Astrocyte (in vitro differentiated cells and primary cell): Measurements from ENCODE around the gene JPH3. TPM values are rescaled to one million over a fixed set of nuclear protein-coding genes. Genes with fewer than 3 reads are reported as not detected.
A peak's percentile ranks its signal among the peaks of the same experiment; 100 is the strongest.

ENCODE experiments used
- DNase-seq: peaks from one replicate; pipeline ENCODE4 v3.0.0-alpha.2; 2010; ENCODE audit warnings: low read depth
- FAIRE-seq: peaks from 2 replicates; lab custom pipeline; 2011; peaks lifted over from hg19 to GRCh38; lab: Jason Lieb, UNC
- H2AFZ ChIP-seq: 2 replicates; pipeline ENCODE4 v1.6.0; 2012; ENCODE audit warnings: low read depth, low read length, inconsistent platforms
- H3K27ac ChIP-seq: 2 replicates; pipeline ENCODE4 v1.5.1; 2011; ENCODE audit warnings: low read depth, low read length, inconsistent platforms
- H3K27me3 ChIP-seq: 2 replicates; pipeline ENCODE4 v1.6.0; 2011; ENCODE audit warnings: low read length, inconsistent platforms; ENCODE audit not compliant: insufficient read depth
- H3K36me3 ChIP-seq: 2 replicates; pipeline ENCODE4 v1.5.1; 2011; ENCODE audit warnings: low read length, inconsistent platforms; ENCODE audit not compliant: insufficient read depth
- H3K4me1 ChIP-seq: 2 replicates; pipeline ENCODE4 v1.5.1; 2011; ENCODE audit warnings: low read length, inconsistent platforms; ENCODE audit not compliant: insufficient read depth
- H3K4me2 ChIP-seq: 2 replicates; pipeline ENCODE4 v1.6.0; 2012; ENCODE audit warnings: low read length, inconsistent platforms
- H3K4me3 ChIP-seq: 2 replicates; pipeline ENCODE4 v1.5.1; 2011; ENCODE audit warnings: low read depth, mild to moderate bottlenecking, low read length, inconsistent platforms; ENCODE audit not compliant: insufficient read depth
- H3K79me2 ChIP-seq: 2 replicates; pipeline ENCODE4 v1.6.0; 2012; ENCODE audit warnings: mild to moderate bottlenecking, low read length, inconsistent platforms; ENCODE audit not compliant: insufficient read depth
- H3K9ac ChIP-seq: 2 replicates; pipeline ENCODE4 v1.6.0; 2012; ENCODE audit warnings: mild to moderate bottlenecking, low read length, inconsistent platforms
- H3K9me3 ChIP-seq: 2 replicates; pipeline ENCODE4 v1.5.1; 2012; ENCODE audit warnings: low read depth, mild to moderate bottlenecking, low read length, inconsistent platforms; ENCODE audit not compliant: insufficient read depth
- H4K20me1 ChIP-seq: 2 replicates; pipeline ENCODE4 v1.6.0; 2012; ENCODE audit warnings: low read length, inconsistent platforms; ENCODE audit not compliant: insufficient read depth
- H3K27ac Mint-ChIP-seq: one replicate; pipeline ENCODE4 v1.8.0; 2021; ENCODE audit warnings: mild to moderate bottlenecking, mixed read lengths; ENCODE audit not compliant: unreplicated experiment
- H3K27me3 Mint-ChIP-seq: one replicate; pipeline ENCODE4 v1.8.0; 2021; ENCODE audit warnings: low read depth, mixed read lengths; ENCODE audit not compliant: unreplicated experiment
- H3K36me3 Mint-ChIP-seq: one replicate; pipeline ENCODE4 v1.8.0; 2021; ENCODE audit warnings: low read depth, mixed read lengths; ENCODE audit not compliant: unreplicated experiment
- H3K4me1 Mint-ChIP-seq: one replicate; pipeline ENCODE4 v1.8.0; 2021; ENCODE audit warnings: low read depth, mixed read lengths; ENCODE audit not compliant: unreplicated experiment
- H3K4me3 Mint-ChIP-seq: one replicate; pipeline ENCODE4 v1.8.0; 2021; ENCODE audit warnings: mild to moderate bottlenecking, moderate library complexity, mixed read lengths; ENCODE audit not compliant: unreplicated experiment
- H3K9me3 Mint-ChIP-seq: one replicate; pipeline ENCODE4 v1.8.0; 2021; ENCODE audit warnings: mild to moderate bottlenecking, mixed read lengths; ENCODE audit not compliant: unreplicated experiment
- CTCF ChIP-seq: IDR thresholded peaks from 2 replicates; pipeline ENCODE4 v1.5.1; 2011; ENCODE audit warnings: low read depth, mild to moderate bottlenecking, inconsistent platforms, low read length, moderate library complexity; ENCODE audit not compliant: insufficient read depth
- EZH2 ChIP-seq: IDR thresholded peaks from 2 replicates; pipeline ENCODE4 v1.6.1; 2012; ENCODE audit warnings: mild to moderate bottlenecking, low read length, inconsistent platforms; ENCODE audit not compliant: insufficient read depth
- total RNA-seq: library from RNA; stranded (reverse); gene quantifications from 2 replicates; pipeline ENCODE4 v1.2.1, GENCODE V29; 2021

Gene JPH3
- total RNA-seq, 1 donor from 2014 or later = 8.6 TPM

GRCh38 chr16:87684711-87685404 is 82.5 kb downstream of the JPH3 start:
- no peak for DNase-seq
- Histone ChIP-seq H4K20me1 (no peaks in the 10 kb centered on the region), H3K27me3 (peaks cover 3% of the 10 kb centered on the region), H3K4me2 (no peak overlapping the region), H3K79me2 (no peaks in the 10 kb centered on the region), H3K9me3 (no peaks in the 10 kb centered on the region), H3K36me3 (no peaks in the 10 kb centered on the region), H3K4me1 (peaks cover 9% of the 10 kb centered on the region), H3K9ac (no peak overlapping the region), H3K4me3 (no peak overlapping the region), H2AFZ (no peak overlapping the region), H3K27ac (no peak overlapping the region)
- no peak overlapping the region for H3K27ac Mint-ChIP-seq
- H3K4me3 Mint-ChIP-seq = no peak overlapping the region
- H3K27me3 Mint-ChIP-seq = peaks cover 4% of the 10 kb centered on the region
- peaks cover 3% of the 10 kb centered on the region for H3K4me1 Mint-ChIP-seq
- TF ChIP-seq CTCF (no peak), EZH2 (no peak)
- no peaks in the 10 kb centered on the region for H3K9me3 Mint-ChIP-seq
- H3K36me3 Mint-ChIP-seq = no peaks in the 10 kb centered on the region
- FAIRE-seq = no peak

- H3K36me3 ChIP-seq = no peaks in the 10 kb centered on the region
- DNase-seq = no peak
- peaks cover 3% of the 10 kb centered on the region for H3K27me3 ChIP-seq
- Mint-ChIP-seq H3K36me3 (no peaks in the 10 kb centered on the region), H3K4me1 (peaks cover 3% of the 10 kb centered on the region), H3K4me3 (no peak overlapping the region), H3K27me3 (peaks cover 4% of the 10 kb centered on the region), H3K9me3 (no peaks in the 10 kb centered on the region), H3K27ac (no peak overlapping the region)
- no peaks in the 10 kb centered on the region for H4K20me1 ChIP-seq
- FAIRE-seq = no peak
- no peaks in the 10 kb centered on the region for H3K9me3 ChIP-seq
- peaks cover 9% of the 10 kb centered on the region for H3K4me1 ChIP-seq
- no peak overlapping the region for H3K9ac ChIP-seq
- H3K27ac ChIP-seq = no peak overlapping the region
- no peaks in the 10 kb centered on the region for H3K79me2 ChIP-seq
- TF ChIP-seq CTCF (no peak), EZH2 (no peak)
- H3K4me2 ChIP-seq = no peak overlapping the region
- H2AFZ ChIP-seq = no peak overlapping the region
- H3K4me3 ChIP-seq = no peak overlapping the region
Measured at GRCh38 chr16:87685405-87685755, 83.1 kb downstream of the JPH3 start.

GRCh38 chr16:87685766-87686165 is 83.5 kb downstream of the JPH3 start:
- TF ChIP-seq CTCF = no peak
- TF ChIP-seq EZH2 = no peak
- H3K4me3 Mint-ChIP-seq = peak overlapping the region; percentile 34
- H3K27ac Mint-ChIP-seq = no peak overlapping the region
- H3K79me2 ChIP-seq = no peaks in the 10 kb centered on the region
- no peak overlapping the region for H3K9ac ChIP-seq
- H4K20me1 ChIP-seq = no peaks in the 10 kb centered on the region
- no peaks in the 10 kb centered on the region for H3K36me3 Mint-ChIP-seq
- no peak overlapping the region for H3K27ac ChIP-seq
- H3K4me3 ChIP-seq = no peak overlapping the region
- H3K27me3 ChIP-seq = peaks cover 3% of the 10 kb centered on the region
- H2AFZ ChIP-seq = no peak overlapping the region
- no peak overlapping the region for H3K4me2 ChIP-seq
- H3K9me3 ChIP-seq = no peaks in the 10 kb centered on the region
- DNase-seq (no peak), FAIRE-seq (no peak)
- peaks cover 9% of the 10 kb centered on the region for H3K4me1 ChIP-seq
- peaks cover 4% of the 10 kb centered on the region for H3K27me3 Mint-ChIP-seq
- H3K9me3 Mint-ChIP-seq = no peaks in the 10 kb centered on the region
- H3K36me3 ChIP-seq = no peaks in the 10 kb centered on the region
- peaks cover 3% of the 10 kb centered on the region for H3K4me1 Mint-ChIP-seq
